Daoy (cell line): ENCODE measurements around the gene HRG. TPM values are rescaled to one million over a fixed set of nuclear protein-coding genes. Genes with fewer than 3 reads are reported as not detected.
"Not testable (repeated sequence)": the region's sequence is repeated elsewhere in the genome, so short reads cannot be mapped to it uniquely, and the experiment has no call there.

Experiments used
- DNase-seq: peaks from one replicate; pipeline ENCODE4 v3.0.0-alpha.2; 2015; ENCODE audit warnings: low read depth
- total RNA-seq: library from RNA; depleted of rRNA; stranded (reverse); fragments of >200 nt; shearing (Covaris generic); gene quantifications from 2 replicates; pipeline ENCODE4 v1.2.3, GENCODE V29; 2014

Gene HRG
- total RNA-seq, 1 experiment from 2014 or later, result not detected

DNA sequence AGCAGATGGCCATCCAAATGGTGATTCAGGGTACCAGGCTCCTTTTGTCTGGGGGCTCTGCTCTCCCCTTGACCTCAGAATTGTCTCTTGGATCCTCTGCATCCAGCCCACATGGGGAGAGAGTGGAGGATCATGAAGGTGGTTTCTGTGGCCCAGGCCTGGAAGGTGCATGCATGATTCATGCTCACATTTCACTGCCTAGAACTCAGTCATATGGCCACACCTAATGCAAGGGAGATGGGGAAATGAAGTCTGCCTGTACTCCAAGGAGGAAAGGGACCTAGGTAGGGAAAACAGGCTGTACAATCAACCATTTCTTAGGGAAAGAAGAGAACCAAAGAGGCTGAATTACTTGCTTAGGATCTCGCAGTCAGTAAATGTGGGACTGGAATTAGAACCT is 15.1 kb downstream of the HRG start:
- DNase-seq, result no peak

DNA sequence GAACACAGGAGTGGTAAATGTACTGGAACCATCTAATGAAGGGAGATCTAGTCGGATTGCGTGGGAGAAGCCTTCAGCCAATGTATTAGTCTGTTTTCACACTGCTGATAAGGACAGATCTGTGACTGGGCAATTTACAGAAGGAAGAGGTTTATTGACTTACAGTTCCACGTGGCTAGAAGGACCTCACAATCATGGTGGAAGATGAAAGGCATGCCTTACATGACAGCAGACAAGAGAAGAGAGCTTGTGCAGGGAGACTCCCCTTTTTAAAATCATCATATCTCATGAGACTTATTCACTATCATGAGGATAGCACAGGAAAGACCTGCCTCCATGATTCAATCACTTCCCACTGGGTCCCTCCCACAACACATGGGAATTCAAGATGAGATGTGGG is 17.0 kb downstream of the HRG start:
- DNase-seq, result no peak

DNA sequence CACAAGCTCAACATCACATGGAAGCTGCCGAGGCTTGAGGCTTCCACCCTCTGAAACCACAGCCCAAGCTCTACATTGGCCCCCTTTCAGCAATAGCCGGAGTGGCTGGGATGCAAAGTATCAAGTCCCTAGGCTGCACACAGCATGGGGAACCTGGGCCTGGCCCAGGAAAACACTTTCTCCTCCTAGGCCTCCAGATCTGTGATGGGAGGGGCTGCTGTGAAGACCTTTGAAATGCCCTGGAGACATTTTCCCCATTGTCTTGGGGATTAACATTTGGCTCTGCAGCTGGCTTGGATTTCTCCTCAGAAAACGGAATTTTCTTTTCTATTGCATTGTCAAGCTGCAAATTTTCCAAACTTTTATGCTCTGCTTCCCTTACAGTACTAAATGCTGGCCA is 18.2 kb downstream of the HRG start:
- no peak for DNase-seq

DNA sequence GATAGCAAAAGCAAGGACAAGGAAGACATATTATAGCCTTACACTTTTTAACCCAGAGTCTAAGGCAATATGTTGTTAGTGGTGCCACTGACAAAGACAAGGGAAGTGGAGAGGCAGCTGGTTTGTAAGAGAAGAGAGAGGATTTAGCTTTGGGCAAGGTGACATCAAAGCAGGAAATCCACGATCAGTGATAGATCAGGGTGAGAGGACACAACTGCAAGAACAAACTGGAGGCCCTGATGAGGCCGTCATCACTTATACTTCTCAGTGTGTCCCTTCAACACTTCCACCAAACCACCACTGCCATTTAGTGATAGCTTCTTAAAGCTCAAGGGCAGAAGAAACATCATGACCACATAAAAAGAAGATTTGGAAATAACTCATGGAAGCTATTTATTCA is 20.7 kb downstream of the HRG start:
- DNase-seq, result not testable (repeated sequence)

DNA sequence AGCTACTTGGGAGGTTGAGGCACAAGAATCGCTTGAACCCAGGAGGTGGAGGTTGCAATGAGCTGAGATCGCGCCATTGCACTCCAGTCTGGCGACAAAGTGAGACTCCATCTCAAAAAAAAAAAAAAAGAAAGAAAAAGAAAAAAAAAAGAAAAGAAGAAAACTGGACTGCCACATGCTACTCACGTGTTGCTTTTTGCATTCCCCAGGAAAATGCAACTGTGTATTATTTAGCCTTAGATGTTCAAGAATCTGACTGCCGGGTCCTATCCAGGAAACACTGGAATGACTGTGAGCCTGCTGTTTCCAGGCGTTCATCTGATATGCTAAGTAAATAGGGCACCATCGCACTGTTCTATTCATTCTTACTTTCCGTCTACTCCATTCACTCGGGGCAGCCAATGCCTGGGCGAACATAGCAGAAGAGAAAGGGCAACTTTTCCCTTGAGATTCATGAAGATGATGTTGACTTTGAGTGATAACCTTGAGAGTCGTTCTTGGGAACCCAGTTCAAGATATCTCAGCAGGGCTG is 21.4 kb downstream of the HRG start:
- no peak for DNase-seq

DNA sequence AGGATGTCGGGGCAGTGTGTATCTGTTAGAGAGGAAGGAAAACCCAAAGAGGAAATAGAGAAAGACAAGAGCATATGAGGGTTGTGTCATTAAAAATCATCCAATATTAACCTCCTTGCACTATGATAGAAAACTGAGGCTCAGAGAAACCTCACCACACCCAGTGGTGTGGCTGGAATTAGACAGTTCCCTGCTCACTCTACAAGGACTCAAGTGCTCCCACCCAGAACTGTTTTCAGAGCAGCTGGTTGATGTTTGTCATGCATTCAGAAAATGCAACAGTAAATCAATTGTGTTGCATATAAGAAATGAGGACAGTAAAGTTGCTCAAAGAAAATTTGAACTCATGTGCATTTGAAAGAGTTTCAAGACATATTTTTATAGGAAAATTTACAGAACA is 24.5 kb downstream of the HRG start:
- not testable (repeated sequence) for DNase-seq

DNA sequence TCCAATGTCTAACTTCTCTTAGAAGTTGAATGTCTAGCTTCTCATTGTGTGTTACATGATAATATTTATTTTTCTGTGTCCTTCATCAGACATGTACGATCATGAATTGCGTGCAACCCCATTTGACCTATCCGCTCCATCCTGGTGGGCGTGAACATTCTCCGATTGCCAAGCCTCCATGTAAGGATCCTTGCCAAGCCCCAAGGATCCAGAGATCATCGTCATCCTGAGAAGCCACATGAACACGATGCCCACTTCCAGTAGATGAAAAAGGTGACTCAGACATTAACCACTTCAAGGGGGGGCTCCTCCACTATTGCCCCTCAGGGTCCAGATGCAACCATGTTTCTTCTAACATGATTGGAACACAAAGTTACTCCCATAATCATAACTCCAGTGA is 25.9 kb downstream of the HRG start:
- DNase-seq, result no peak

DNA sequence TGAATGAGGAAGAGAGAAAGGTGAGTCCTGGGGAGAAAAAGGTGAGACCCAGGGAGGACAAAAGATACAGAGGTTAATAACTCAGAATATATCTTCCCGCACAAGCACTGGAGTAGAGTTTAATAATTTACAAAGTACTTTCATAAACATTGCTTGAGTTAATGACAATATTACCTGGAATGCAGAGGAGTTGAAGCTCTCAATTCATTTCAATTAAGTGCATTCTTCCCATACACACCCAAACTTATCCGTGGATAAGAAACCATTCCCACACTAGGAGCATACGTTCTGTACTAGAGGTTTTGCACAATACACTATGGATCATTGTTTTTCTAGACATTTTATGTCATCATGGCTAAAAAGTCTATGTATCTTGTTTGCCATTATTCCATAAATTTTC is 28.0 kb downstream of the HRG start:
- DNase-seq, result no peak

DNA sequence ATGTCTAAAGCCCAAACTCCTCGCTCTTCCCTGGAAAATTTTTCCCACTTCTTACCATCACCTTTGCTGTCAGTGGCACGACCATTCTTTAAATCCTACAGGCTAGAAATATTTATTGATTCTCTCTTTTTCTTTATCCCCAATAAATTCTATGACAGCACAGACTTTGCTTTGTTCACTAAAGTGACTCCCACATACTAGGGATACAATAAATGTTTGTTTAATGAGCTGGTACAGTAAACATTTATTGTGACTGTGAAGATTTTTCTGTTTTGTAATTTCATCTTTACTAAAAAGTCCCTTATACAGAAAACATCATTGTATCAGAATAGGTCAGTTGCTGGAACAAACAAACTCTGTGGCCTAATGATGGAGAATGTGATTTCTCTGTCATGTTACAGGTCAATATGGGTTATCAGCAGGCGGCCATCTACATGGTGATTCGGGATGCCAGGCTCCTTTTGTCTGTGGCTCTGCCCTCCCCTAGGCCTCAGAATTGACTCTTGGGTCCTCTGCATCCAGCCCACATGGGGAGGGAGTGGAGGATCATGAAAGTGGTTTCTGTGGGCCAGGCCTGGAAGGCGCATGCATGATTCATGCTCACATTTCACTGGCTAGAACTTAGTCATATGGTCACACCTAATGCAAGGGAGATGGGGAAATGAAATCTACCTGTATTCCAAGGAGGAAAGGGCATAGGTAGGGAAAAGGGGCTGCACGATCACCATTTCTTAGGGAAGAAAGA is 28.6 kb downstream of the HRG start:
- DNase-seq, result no peak

DNA sequence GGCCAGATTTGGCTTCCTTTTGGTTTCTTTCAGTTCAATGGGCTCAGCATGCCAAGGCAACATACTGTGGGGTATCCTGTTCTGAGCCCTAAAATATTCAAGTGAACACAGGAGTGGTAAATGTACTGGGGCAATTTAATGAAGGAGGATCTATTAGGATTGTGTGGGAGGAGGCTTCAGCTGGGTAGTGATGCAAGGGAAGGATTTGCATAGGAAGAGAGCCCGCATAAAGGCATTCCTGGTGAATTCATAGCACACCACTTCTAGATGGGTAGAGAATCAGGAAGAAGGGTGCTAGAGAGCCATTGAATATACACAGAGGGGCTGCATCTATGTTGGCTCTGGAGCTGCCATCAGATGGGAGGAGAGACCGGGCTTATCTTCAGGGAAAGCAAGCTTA is 30.7 kb downstream of the HRG start:
- no peak for DNase-seq

DNA sequence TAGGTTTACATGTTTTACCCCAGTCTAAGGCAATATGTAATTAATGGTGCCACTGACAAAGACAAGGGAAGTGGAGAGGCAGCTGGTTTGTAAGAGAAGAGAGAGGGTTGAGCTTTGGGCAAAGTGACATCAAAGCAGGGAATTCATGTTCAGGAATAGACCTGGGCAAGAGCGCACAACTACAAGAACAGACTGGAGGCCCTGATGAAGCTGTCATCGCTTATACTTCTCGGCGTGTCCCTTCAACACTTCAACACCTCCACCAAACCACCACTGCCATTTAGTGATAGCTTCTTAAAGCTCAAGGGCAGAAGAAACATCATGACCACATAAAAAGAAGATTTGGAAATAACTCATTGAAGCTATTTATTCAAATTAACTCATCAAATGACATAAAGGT is 31.7 kb downstream of the HRG start:
- DNase-seq, result no peak

DNA sequence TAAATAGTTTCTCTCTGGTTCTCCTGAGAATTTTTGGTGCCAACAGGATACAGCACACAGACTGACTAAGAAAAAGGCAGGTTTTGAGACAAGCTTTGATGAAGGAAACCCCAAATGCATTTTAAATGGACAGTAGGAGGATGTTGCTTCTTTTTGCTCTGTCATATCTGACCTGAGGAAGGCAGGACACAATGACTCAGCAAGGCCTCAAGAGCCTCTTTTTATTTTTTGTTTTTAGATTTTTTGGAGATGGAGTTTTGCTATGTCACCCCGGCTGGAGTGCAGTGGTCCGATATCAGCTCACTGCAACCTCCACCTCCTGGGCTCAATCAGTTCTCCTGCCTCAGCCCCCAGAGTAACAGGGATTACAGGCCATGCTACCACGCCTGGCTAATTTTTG is 34.5 kb downstream of the HRG start:
- no peak for DNase-seq

DNA sequence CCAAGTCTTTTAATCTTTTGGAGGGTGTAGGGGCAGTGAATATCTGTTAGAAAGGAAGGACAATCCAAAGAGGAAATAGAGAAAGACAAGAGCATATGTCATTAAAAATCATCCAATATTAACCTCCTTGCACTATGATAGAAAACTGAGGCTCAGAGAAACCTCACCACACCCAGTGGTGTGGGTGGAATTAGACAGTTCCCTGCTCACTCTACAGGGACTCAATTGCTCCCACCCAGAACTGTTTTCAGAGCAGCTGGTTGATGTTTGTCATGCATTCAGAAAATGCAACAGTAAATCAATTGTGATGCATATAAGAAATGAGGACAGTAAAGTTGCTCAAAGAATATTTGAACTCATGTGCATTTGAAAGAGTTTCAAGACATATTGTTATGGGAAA is 36.6 kb downstream of the HRG start:
- DNase-seq, result not testable (repeated sequence)

DNA sequence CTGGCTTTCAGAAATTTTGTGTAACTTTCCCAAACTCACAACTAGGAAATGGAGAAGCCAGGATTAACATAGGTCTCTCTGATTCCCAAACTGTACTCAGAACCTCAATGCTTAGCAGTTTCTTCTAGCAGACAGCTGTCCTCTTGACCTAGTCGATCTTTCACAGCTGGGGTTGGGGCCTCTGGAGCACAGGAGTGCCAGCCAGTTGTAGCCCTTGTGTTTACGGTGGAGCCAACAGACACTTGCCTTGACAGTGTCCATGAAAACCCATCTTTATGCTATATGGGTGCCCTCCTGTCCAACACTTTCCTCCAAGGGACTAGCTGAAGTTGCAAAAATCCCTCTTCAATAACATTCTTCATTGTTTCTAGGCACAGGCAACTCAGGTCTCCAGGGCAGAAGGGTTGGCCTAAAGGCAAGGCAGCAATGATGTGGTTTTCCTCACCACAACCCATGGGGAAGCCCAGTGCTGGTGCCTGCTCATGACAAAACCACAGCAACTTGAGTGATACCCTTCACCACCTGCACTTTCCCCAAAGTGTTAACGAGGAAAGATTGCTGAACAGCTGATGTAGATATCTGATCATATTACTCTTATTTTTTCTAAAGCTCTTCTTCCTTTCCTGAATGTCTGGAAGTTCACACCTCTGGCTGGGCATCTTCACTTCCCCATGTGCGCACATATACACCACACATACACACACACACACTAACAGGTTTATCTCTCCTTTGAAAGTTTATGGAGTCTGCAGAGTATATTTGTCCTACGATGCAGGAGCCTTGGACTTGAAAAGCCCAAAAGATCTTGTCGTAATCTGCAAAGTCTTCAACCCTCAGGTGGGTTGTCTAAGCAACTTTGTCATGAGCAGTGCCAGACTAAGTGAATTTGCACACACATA is 40.3 kb downstream of the HRG start:
- DNase-seq, result peak; percentile 12

DNA sequence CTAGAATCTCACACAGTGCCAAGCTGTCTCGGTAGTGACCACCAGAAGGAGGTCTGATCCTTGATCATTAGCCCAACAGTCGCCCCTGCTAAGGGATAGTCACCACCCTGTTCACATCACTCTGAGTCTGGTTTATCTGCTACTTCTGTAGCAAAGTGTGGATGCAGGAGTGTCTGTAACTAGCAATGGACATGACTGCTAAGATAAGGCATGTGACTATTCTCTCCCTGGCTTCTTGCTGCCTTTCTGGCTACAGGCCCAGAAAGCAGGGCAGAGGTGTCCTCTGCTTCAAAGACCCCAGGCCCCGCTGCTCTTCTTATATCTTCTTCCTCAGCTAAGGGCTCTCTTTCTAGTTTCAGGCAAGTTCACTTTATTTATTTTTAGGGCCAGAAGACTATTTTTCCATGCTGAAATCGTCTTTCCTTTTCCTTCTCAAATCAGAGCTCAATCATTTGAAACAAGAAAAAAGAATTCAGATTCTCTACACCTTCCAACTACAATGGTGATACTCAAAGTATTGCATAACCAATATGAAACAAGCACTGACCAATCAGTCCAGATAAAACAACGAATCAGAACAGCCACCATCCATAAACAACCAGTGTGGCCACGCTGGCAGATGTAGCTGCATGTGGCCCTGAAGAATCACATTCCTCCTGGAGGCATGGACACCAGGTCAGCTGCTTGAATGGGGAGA is 43.3 kb downstream of the HRG start:
- no peak for DNase-seq

DNA sequence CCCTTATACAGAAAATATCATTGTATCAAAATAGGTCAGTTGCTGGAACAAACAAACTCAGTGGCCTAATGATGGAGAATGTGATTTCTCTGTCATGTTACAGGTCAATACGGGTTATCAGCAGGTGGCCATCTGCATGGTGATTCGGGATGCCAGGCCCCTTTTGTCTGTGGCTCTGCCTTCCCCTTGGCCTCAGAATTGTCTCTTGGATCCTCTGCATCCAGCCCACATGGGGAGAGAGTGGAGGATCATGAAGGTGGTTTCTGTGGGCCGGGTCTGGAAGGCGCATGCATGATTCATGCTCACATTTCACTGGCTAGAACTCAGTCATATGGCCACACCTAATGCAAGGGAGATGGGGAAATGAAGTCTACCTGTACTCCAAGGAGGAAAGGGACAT is 44.9 kb downstream of the HRG start:
- DNase-seq, result not testable (repeated sequence)

DNA sequence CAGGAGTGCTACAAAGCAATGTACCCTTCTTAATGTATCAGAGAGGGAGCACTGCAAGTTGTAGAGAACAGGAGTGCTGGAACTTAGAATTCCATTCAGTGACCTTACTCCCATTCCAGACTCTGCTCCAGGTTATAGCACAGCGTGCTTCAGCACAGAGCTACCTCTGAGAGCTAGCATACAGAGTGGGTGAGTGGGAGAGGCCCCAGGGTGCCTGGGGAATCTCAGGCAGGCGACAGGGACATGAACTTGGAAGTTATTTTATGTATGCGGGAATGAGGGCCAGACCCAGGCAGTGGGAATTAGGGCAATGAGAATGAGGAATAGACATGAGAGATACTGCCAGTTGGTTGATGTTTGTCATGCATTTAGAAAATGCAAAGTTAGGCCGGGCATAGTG is 47.7 kb downstream of the HRG start:
- no peak for DNase-seq

DNA sequence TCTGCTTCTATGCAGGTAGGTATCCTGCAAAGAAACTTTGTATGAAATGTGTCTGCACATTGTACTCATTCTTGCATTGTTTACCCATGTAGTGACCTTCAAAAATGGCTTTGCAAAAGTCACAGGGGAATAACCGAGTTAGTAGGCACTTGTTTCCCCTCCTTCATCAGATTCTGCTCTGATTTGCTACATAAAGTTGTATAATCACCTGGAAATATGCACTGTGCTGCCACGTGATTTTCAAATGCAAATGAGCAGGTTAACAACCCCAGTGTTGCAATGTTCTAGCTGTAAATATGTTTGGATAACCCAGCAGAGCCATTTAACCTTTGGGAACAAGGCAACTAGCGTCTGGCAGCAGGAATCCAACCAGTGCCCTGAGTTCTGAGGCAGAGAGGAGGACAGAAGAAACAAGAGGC is 51.2 kb downstream of the HRG start, which contains the start of gene KNG1:
Gene KNG1 (plus strand): TSS at position 321 of the 419 bp plus-strand sequence. CDS start 184 bp downstream, outside the sequence.
- DNase-seq, result no peak

DNA sequence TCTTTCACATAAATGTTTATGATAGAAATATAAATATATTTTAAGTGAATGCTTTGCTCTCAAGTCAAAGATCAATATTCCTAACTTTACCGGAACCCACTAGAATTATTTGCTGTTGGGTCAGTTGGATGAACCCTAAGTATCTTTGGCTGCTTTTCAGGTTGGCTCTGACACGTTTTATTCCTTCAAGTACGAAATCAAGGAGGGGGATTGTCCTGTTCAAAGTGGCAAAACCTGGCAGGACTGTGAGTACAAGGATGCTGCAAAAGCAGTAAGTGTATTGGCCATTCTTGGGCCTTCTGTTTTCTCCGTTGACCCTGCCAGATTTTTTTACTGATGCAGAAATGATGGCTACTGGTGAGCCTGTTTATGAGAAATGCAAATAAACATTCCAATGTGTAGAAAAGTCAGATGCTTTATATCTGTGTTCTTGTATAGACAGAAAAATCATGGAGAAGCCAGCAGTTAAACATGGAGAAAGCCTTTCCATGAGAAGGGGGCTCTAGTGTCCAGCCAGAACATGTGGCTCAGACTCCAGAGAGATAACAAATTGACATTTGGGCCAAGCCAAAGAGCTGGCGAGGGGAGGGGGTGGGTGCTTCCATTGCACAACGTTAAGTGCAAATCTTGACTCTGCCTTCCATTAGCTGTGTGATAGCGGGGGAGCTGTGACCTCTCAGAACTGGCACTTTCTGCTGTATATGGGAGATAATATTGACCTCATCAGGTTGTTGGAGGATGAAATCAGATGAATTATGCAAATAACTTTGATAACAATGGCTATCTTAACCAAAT is 54.3 kb downstream of the HRG start:
- DNase-seq, result no peak

DNA sequence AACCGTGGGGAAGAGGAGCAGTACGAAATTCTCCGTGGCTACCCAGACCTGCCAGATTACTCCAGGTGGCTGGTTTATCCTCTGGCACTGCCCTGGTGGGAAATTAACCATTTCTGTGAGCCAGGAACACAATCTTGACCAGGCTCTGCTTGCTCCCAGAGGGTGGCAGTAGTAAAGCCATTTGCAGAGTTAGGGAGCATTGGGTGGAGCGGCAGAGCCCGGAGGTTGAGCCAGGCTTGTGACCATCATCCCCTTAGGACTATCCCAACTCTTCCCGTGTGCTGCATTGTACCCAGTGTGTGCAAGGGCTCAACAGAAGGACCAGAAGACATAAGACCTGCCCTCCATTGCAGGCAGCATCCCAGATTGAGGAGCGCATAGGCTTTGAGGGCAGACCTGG is 56.6 kb downstream of the HRG start:
- DNase-seq, result peak; percentile 22

DNA sequence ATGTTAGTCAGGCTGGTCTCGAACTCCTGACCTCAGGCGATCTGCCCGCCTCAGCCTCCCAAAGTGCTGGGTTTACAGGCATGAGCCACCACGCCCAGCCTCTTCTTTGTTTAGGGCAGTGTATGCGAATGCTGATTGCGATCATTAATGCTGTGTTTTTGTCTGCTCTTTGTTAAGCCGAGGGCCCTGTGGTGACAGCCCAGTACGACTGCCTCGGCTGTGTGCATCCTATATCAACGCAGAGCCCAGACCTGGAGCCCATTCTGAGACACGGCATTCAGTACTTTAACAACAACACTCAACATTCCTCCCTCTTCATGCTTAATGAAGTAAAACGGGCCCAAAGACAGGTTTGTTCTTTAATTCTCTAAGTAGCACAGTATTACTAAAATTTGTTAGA is 59.1 kb downstream of the HRG start:
- DNase-seq, result no peak
